ENCODE data around the gene GPR137C.
"Not testable (repeated sequence)": the region's sequence is repeated elsewhere in the genome, so short reads cannot be mapped to it uniquely, and the experiment has no call there.

GPR137C gene

GRCh38 chr14:52563120-52563519, 10.5 kb downstream of the GPR137C start:
- DNase-seq (ENCODE audit: low read depth) = no peak

GRCh38 chr14:52568454-52568853, 15.8 kb downstream of the GPR137C start:
- DNase-seq (ENCODE audit: low read depth) = not testable (repeated sequence)

GRCh38 chr14:52575858-52576257, 23.2 kb downstream of the GPR137C start:
- no peak for DNase-seq (ENCODE audit: low read depth)

DNA sequence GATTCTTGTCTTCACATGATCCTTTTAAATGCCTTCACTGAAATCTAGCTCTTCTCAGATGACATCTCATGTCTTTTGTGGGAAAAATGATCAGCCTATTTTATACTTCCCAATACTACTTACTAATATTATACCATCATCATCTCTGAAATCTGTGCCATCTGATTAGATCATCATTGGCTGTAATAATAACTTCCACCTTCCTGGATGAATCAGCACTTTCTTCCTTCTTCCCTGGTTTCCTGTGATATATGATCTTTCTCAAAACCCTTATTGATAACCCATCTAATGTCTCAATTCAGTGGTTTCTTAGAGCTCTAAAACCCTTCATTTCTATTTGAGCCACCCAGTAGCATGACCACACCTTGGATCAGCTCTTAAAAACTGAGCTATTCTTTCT, 30.9 kb downstream of the GPR137C start:
- DNase-seq (ENCODE audit: low read depth) = no peak

DNA sequence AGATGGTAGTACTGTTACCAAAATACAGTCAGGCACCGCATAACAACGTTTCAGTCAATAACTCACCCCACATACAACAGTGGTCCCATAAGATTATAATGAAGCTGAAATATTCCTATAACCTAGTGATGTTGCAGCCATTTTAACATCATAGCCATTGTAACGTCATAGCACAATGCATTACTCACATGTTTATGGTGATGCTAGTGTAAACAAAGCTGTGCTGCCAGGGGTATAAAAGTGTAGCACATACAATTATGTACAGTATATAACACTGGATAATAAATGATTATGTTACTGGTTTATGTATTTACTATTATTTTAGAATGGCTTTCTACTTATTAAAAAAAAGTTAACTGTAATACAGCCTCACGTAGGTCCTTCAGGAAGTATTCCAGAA, 37.0 kb downstream of the GPR137C start:
- DNase-seq (ENCODE audit: low read depth) = no peak

GRCh38 chr14:52590318-52590717, 37.7 kb downstream of the GPR137C start:
- DNase-seq (ENCODE audit: low read depth) = no peak

- DNase-seq (ENCODE audit: low read depth) = no peak
These were observed 43.7 kb downstream of the GPR137C start for GRCh38 chr14:52596320-52596719.

DNA sequence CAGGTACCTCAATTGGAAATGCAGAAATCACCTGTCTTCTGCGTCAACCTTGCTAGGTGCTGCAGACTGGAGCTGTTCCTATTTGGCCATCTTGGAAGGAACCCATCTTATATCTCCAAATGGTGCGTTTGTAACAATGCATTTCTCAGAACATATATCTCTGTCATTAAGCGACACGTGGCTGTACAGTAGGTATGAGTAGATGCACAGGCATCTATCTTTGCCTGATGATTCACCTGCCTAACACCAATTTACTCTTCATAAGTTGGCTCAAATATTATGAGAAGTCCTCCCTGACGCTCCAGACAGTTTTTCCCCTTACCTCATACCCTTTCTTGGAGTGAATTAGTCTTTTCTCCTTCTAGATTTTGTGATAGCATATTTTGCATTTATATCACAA, 44.2 kb downstream of the GPR137C start:
- no peak for DNase-seq (ENCODE audit: low read depth)

DNA sequence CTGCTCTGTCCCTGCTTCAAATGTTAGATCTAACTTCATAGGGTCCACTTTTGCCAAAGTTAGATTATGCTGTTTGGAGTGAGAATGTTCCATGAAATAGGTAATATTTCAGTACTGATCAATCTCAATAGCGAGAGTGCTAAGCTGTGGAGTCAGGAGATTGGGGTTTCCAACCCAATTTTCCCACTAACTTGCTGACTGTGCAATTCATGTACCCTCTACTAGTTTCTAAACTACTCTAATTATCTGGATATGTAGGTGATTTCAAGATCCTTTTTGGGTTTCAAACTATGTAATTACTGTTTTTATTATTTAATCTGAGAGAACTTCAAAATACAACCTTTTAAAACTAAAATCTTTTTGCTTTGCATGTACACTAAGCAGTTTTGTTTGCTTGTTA, 45.9 kb downstream of the GPR137C start:
- no peak for DNase-seq (ENCODE audit: low read depth)

GRCh38 chr14:52599974-52600373, 47.3 kb downstream of the GPR137C start:
- DNase-seq (ENCODE audit: low read depth) = no peak

DNA sequence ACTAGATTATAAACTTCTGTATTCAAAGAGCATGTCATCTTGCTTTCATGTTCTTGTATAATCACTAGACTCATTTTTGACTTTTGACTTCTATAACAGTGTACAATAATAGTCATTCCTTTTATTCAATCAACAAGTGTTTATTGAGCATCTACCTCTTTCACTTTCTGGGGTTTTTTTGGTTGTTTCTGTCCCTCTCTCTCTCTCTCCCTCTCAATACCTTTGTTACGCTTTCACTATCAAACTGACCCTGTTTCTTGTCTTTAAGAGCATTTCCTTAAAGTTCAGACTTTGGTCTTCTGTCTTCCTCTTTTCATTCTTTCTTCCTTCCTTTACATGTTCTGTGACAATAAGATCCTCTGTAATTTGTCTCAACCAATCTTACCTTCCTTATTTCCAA, 49.5 kb downstream of the GPR137C start:
- no peak for DNase-seq (ENCODE audit: low read depth)

DNA sequence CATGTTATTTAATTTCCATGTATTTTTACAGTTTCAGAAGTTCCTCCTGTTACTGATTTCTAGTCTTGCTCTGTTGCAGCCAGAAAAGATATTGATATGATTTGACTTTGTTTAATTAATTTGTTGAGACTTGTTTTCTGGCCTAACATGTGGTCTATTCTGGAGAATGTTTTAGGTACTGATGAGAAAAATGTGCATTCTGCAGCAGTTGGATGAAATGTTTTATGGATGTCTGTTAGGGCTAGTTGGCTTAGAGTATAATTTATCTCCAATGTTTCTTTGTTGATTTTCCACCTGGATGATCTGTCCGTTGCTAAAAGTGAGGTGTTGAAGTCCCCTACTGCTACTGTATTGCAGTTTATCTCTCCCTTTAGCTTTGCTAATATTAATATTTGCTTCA, 54.4 kb downstream of the GPR137C start:
- DNase-seq (ENCODE audit: low read depth) = no peak

- no peak for DNase-seq (ENCODE audit: low read depth)
These were observed 56.9 kb downstream of the GPR137C start for GRCh38 chr14:52609445-52610044.

GRCh38 chr14:52610187-52610586, 57.6 kb downstream of the GPR137C start:
- DNase-seq (ENCODE audit: low read depth) = no peak

- no peak for DNase-seq (ENCODE audit: low read depth)
These were observed 66.0 kb downstream of the GPR137C start for GRCh38 chr14:52618602-52619001.

DNA sequence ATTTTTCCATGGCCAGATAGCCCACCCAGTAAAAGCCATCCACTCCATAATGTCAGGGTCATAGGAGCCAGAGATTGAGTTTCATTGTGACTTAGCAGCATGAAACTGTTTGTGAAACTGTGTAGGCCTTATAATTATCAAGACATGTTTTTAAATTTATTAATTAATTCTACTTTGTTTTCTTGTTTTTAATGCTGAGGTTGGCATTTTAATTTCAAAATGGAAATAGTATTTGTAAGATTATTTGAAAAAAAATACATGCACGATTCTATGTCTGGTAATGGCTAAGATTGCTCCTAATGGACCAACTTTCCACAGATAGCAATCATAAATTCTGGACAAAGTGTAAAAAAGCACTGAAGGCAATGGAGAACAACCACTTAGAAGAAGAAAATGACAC, 67.1 kb downstream of the GPR137C start:
- DNase-seq (ENCODE audit: low read depth) = no peak

DNA sequence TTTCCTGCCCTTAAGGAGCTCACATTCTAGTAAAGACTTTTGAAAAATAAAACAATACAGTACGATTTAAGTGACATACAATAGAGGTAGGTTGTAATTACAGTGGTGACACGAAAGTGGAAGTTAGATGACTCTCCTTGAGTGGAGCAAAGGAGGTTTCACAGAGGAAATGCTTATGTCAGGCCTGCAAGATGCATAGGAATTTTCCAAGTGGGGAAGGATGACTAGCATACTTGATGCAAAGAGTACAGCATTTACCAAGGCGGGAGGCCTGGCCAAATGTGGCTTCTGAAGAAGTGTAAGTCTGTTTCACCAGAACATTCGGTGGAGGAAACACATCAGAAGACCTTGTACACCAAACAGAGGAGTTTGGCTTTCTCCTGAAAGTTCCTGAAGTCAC, 87.5 kb downstream of the GPR137C start:
- no peak for DNase-seq (ENCODE audit: low read depth)

DNA sequence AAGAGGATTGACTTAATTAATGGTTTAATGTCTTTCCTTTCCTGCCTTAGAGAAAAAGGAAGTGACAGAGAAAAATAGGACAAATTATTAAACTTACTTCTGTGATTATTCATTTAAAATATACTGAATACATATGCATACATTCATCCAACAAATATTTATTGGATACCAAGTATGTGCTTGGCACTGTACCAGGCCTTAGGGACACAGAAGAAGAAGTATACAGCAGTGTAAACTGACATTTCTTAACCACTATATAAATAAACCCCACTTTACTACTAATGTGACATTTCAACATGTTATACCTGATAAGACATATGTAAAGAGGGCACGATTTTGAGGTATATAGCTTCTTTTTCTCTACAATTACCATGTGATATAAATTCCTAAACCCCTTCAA, 89.1 kb downstream of the GPR137C start:
- DNase-seq (ENCODE audit: low read depth) = no peak

DNA sequence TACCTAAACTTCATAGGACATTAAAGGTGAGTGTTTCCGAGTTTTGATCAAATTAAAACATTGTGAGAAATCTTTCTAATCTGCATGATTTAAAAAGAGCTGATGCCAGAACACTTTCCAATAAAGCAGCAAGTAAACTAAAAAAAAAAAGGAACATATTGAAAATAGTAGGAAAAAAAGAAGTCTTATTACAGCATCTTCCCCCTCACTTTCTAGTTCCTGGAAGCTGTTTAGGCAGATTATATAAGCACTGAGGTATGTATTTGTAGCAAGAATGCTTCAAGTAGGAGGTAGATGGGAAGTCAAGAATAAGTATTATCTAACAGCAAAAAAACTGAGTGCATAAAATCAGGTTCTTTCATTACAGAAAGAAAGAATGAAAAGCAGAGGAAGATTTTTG, 96.9 kb downstream of the GPR137C start:
- no peak for DNase-seq (ENCODE audit: low read depth)

DNA sequence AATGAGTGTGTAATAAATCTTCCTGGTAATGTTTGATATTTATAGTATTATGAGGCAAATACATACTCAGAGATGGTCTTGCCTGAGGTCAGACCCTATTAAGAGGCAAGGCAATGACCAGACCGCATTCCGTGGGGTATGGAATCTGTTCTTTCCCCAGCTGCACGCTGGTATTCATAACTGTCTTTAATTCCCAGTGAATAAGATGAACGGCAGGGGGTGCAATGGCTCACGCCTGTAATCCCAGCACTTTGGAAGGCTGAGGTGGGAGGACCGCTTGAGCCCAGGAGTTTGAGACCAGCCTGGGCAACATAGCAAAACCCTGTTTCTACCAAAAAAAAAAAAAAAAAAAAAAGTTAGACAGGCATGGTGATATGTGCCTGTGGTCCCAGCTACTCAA, 98.1 kb downstream of the GPR137C start:
- DNase-seq (ENCODE audit: low read depth) = no peak

DNA sequence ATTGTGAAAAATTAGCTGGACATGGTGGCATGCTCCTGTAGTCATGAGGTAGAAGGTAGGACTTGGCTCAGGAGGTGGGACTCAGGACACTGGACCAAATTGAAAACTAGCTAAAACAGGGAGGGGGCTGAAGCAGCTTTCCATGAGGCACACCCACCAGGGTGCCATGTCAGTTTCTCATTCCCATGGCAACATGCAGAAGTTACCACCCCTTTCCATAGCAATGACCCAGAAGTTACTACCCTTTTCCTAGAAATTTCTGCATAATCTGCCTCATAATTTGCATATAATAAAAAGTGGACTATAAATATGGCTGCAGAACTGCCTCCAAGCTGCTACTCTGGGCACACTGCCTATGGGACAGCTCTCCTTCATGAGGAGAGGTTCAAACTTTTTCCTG, 104.3 kb downstream of the GPR137C start:
- DNase-seq (ENCODE audit: low read depth) = no peak

DNA sequence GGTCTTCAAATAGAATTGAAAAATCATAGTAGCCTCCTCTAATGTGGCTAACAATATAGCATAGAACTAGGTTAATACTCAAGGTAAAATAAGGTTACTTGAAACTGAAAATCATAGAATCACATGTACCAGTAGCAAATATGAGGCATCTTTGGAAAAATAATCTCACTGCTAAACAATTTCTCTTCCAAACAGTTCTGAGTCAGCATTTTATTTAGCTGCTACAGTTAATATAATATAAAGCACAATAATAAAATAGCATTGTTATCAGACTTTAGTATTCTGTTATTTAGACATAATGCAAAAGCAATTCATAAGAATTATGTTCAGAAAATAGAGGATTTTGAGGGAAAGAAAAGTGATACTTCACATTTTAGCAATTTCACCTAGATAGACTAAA, 107.7 kb downstream of the GPR137C start:
- DNase-seq (ENCODE audit: low read depth) = no peak

DNA sequence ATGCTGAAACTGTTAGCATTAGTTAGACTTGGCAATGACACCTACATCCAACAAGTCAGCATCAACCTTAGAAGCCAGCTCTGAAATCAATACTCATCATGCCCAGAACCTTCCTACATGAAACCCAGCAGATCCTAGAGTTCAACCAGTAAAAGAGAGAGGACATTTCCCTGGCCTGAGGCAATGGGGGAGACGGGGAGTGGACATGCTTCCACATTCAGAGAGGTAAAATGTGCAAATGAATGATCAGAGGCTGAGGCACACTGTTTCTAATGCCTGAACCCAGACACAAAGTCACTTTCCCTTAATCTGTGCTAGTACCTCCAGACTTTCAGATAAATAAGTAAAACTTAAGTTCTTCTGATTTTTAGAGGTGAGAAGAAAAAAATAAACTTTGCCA, 108.2 kb downstream of the GPR137C start:
- DNase-seq (ENCODE audit: low read depth) = no peak

DNA sequence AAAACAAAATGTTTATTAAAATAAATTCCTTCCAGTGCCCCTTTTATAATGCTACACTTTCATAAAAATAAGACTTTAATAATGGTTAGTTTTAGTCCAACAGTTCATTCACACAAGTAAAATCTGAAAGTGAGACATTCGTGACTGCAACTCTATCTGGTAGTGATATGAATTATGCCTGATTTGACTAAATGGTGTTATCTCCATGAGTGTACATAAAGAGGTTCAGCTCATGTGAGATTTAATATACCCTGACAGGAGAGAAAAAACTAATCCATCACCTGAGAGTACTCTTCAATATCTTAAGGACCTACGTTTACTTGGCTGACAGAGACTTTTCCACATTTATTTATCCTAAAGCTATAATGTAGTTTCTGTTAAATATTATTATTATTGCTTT, 108.7 kb downstream of the GPR137C start:
- no peak for DNase-seq (ENCODE audit: low read depth)

DNA sequence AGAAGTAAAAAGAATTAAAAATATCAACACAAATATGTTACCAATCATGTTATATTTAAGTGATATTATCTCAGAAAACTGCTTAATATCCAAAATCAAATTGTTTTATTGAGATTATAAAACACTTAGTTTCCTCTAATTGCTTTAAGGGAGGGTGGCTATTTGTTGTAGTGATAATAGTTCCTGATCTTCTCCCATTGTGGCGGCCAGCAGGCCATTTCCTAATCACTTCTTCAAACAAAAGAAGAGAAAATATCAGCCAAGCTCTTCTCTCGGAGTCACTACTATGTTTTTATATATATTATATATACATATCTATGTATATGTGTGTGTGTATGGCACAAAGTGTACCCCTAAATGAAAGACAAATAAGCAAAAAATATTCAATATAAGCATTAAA, 111.2 kb downstream of the GPR137C start:
- DNase-seq (ENCODE audit: low read depth) = no peak
